Cortex of kidney (tissue), 1 donor: Measurements from ENCODE around the gene SPRED3.
"Not testable (repeated sequence)": the region's sequence is repeated elsewhere in the genome, so short reads cannot be mapped to it uniquely, and the experiment has no call there.

Experiments
- DNase-seq: peaks from one replicate; lab custom pipeline; 2025; lab: John Stamatoyannopoulos, UW

Gene SPRED3

DNA sequence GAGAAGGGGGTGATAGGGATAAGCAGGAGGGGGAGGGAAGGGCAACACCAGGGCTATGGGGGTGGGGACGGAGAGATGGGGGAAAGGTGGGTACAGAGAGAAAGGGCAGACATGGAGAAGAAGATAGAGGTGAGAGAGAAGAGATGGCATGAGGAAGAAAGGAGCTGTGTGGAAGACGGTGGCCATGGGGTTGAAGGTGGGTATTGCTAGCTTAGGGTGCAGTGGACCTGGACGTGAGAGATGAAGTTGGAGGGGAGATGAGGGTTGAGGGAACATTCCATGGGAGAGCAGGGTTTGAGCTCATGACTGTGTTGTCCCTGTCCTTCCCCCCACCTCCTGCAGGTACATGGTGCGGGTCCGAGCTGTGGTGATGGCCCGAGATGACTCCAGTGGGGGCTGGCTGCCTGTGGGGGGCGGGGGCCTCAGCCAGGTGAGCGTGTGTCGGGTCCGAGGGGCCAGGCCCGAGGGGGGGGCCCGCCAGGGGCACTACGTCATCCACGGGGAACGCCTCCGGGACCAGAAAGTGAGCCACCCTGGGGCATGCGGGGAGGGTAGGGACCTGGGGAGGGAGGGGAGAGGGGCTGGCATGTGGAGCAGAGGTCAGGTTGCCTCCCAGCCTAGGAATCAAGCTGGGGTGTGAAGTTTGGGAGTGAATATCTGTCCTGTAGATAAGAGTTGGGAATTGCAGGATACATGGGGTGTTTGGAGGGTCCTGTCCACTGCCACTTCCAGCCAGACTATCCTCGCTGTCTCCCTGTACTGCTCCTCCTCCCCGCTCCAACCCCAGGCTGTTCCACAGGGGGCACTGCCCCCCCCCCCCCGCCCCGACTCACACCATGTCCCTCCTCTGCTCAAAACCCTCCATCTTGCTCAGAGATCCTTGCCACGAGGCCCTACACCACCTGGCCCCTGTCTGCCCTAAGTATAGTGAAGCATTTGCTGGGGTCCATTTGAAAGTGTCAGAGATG lies 1.7 kb downstream of the SPRED3 start:
- no peak for DNase-seq

DNA sequence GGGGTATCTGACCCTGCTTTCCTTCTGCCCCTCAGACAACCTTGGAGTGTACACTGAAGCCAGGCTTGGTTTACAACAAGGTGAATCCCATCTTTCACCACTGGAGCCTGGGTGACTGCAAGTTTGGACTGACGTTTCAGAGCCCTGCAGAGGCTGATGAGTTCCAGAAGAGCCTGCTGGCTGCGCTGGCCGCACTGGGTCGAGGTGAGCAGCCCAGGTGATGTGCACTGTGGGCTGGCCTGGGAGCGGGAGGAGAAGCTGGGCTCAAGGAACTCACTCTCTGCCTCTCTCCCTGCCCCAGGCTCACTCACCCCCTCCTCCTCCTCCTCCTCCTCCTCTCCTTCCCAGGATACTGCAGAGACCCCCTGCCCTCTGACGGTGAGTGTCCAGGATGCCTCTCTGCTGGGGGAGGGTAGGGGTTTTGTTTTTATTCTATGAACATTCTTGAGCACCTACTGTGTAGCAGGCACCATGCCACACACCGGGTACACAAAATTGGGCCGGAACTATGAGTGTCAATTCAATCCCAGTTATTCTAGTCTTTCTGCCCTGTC lies 3.5 kb downstream of the SPRED3 start:
- no peak for DNase-seq

- no peak for DNase-seq
Observed at GRCh38 chr19:38392707-38393308, 4.3 kb downstream of the SPRED3 start.

DNA sequence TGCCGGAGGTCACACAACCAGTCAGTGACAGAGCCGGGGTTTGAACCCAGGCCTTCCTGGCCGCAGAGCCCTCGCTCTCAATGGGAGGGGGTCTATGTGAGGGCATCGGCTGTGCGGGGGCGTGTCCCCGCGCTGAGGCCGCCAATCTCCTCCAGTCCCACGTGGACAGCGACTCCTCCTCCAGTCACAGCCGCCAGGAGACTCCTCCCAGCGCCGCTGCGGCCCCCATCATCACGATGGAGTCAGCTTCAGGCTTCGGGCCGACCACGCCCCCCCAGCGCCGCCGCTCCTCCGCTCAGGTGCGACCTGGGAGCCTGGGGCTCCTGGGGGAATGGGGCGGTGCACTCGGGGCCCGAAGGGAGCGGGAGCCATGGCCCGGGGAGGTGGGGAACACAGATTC lies 6.0 kb downstream of the SPRED3 start:
- DNase-seq, result no peak

DNA sequence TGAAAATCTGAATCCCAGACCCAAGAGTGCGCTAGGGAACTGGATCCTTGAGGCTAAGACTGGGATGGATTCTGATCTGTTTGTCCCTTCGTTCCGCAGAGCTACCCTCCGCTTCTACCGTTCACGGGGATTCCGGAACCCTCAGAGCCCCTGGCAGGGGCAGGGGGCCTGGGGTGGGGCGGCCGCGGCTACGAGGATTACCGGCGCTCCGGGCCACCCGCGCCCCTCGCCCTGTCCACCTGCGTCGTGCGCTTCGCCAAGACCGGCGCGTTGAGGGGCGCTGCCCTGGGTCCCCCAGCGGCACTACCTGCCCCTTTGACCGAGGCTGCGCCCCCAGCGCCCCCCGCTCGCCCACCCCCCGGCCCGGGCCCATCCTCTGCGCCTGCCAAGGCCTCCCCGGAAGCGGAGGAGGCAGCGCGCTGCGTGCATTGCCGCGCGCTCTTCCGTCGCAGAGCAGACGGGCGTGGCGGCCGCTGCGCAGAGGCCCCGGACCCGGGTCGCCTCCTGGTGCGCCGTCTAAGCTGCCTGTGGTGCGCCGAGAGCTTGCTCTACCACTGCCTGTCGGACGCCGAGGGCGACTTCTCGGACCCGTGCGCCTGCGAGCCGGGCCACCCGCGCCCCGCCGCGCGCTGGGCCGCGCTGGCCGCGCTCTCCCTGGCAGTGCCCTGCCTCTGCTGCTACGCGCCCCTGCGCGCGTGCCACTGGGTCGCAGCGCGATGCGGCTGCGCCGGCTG lies 7.1 kb downstream of the SPRED3 start:
- no peak for DNase-seq

GRCh38 chr19:38399081-38399480 lies 10.6 kb downstream of the SPRED3 start:
- DNase-seq, result no peak

DNA sequence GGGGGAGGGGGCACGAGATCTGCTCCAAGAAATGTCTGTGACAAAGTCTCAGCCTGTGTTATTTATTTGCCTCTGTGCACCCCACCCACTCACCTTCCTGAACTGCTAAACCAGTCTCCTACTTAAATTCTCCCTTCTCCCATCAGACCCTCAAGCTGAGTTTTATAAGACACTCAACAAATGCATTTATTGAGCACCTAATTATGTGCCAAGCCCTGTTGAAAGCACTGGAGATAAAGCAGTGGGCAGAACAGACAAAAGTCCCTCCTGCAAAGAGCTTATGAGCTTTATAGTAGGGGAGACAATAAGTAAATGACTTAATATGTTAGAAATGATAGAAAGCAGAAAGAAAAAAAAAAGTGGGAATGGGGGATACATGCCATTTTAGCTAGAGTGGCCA lies 11.0 kb downstream of the SPRED3 start:
- no peak for DNase-seq

DNA sequence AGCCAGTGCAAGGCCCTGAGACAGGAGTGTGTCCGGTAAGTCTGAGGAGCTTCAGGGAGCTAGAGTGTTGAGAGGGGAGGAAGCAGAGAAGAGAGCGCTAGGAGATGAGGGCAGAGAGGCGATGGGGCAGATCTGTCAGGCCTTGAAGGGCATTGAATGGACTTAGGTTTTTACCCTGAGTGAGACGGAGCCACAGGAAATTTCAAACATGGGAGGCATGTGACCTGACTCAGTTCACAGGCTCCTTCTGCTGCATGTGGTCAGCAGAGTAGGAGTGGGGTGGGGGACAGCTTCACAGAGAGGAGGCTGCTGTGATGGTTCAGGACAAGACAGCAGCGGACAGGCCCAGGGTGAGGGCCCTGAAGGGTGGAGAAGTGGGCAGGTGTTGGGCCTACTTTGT lies 11.9 kb downstream of the SPRED3 start:
- no peak for DNase-seq

- DNase-seq, result no peak
Observed at GRCh38 chr19:38401148-38401547, 12.7 kb downstream of the SPRED3 start.

GRCh38 chr19:38402623-38402966 lies 14.1 kb downstream of the SPRED3 start:
- DNase-seq, result no peak

DNA sequence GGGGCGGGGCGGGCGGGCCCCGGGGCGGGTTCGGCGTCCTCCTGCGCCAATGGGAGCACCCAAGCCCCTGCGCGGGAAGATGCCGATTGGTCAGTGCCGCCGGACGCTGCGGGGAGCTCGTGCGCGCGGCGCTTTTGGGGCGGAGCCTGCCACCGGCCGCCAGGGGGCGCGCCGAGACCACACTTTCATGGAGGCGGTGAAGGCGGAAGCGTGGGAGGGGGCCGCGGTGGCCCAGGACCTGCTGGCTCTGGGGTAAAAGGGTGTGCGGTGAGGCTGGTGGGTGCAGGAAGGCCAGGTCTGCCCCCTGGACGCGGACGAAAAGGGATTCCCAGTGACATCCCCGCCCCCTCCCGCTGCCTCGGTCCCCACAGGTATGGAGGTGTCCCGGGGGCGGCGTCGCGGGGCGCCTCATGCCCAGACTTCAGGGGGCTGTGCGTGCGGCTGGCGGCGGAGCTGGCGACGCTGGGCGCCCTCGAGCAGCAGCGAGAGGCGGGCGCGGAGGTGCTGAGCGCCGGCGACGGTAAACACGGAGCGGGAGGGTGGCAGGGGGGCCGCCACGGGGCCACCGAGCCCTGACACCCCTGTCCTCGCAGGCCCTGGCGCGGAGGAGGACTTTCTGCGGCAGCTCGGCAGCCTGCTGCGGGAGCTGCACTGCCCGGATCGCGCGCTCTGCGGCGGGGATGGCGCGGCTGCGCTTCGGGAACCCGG lies 14.6 kb downstream of the SPRED3 start, which contains the start of gene FAM98C:
TSS of gene FAM98C (plus strand) at position 127 of the 708 bp plus-strand sequence. CDS start at position 188, 61 bp downstream.
- no peak for DNase-seq

DNA sequence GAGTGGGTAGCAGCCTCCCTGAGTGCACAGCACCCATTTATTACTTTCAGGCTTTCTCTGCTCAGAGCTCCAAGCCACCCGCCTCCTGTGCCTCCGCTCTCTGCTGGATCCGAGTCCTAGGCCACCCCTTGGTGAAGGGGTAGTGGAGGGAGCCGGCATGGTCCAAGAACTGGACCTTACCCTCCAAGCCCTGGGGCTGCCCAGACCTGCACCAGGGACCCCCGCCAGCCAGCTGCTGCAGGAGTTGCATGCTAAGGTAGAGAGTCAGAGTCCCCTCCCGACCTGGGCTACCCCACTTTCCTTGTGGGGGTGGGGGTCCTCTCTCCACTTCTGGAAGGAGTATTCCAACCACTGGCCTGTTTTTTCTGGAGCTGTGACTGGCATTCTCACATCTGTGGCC lies 16.4 kb downstream of the SPRED3 start:
- DNase-seq, result no peak

DNA sequence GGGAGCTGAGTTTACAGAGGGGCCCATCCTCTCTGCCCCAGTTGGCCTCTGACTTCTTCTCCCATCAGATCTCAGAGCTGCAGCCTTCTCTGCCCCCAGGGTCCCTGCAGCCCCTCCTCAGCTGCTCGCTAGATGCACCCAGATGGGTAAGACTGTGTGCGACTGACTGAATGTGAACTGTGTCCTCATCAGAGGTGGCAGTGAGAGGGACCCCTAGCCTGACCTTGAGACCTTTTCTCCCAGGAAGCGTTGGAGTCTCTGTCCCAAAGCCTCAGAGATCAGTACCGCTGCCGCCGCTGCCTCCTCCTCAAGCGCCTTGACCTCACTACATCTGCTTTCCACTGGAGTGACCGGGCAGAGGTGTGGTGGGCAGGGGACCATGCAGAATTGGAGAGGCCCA lies 16.8 kb downstream of the SPRED3 start:
- no peak for DNase-seq

GRCh38 chr19:38409631-38410133 lies 21.2 kb downstream of the SPRED3 start:
- no peak for DNase-seq

DNA sequence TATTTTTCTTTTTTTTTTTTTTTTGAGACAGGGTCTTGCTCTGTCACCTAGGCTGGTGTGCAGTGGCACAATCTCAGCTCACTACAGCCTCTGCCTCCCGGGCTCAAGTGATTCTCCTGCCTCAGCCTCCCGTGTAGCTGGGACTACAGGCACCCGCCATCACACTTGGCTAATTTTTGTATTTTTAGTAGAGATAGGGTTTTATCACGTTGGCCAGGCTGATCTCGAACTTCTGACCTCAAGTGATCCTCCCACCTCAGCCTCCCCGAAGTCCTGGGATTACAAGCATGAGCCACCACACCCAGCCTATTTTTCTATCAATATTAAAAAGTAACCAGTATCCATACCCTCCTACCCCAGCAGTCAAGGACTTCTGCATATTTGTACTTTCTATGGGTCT lies 21.9 kb downstream of the SPRED3 start:
- DNase-seq, result not testable (repeated sequence)

DNA sequence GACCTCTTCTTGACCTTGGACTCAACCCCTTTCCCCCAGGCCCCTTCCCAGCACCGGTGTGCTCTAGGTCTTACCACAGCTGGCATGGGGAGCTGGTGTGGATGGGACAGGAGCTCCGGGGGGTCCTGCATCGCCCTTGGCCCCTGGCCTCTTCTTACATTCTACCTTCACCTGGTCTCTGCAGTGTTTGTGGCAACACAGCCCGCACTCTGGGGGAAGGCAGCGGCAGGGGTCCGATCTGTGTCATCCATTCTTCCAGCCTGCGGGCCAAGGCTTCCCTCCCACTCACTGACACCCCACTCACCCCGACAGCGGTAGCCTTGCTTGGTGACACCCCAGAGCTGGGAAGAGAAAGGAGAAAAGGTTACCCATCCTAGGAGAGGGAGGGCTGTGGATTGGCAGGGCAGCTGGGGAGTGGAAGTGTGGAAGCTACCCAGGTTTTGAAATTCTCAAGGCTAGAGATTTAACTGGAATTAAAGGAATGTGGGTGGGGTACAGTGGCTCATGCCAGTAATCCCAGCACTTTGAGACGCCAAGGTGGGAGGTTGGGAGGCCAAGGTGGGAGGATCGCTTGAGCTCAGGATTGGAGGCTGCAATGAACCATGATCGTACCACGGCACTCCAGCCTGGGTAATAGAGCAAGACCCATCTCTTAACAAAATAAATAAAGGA lies 22.7 kb downstream of the SPRED3 start:
- no peak for DNase-seq

- DNase-seq, result not testable (repeated sequence)
Observed at GRCh38 chr19:38411898-38412297, 23.4 kb downstream of the SPRED3 start.

- DNase-seq, result no peak
Observed at GRCh38 chr19:38412491-38412890, 24.0 kb downstream of the SPRED3 start.

- DNase-seq, result no peak
Observed at GRCh38 chr19:38412961-38413360, 24.5 kb downstream of the SPRED3 start.

GRCh38 chr19:38413416-38413815 lies 24.9 kb downstream of the SPRED3 start:
- DNase-seq, result no peak

DNA sequence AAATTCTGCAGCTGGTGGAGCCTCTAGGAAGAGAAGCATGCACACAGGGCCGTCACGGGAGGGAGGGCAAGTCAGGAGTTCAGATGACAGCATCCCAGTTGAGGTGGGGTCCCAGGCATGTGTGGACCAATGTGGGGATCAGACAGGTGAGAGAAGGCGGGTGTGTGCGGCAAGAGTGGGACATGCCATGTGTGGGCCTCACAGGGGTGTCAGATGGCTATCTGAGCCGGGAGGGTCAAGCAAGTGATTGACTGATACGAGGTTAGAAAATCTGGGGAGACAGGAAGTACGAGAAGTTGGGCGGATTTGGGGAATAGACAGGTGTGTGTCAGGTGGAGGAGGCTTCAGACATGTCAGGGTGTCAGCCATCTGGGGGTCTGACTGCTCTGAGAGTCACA lies 28.6 kb downstream of the SPRED3 start:
- no peak for DNase-seq
